B cell (primary cell): ENCODE data around the gene CFAP53.

Experiments
- EZH2 ChIP-seq: IDR thresholded peaks from 2 replicates; pipeline ENCODE4 v1.6.1; 2012; ENCODE audit warnings: borderline replicate concordance, low read depth, mild to moderate bottlenecking, moderate library complexity, low read length; ENCODE audit not compliant: insufficient read depth, poor library complexity, severe bottlenecking
- TF ChIP-seq, protein P1 (sequence below): fragments of 200-600 bp; IDR thresholded peaks from one replicate; pipeline ENCODE4 v1.8.0; 2022; ENCODE audit warnings: antibody characterized with exemption, mild to moderate bottlenecking

- TF ChIP-seq EZH2: no peak
- TF ChIP-seq, protein P1, sequence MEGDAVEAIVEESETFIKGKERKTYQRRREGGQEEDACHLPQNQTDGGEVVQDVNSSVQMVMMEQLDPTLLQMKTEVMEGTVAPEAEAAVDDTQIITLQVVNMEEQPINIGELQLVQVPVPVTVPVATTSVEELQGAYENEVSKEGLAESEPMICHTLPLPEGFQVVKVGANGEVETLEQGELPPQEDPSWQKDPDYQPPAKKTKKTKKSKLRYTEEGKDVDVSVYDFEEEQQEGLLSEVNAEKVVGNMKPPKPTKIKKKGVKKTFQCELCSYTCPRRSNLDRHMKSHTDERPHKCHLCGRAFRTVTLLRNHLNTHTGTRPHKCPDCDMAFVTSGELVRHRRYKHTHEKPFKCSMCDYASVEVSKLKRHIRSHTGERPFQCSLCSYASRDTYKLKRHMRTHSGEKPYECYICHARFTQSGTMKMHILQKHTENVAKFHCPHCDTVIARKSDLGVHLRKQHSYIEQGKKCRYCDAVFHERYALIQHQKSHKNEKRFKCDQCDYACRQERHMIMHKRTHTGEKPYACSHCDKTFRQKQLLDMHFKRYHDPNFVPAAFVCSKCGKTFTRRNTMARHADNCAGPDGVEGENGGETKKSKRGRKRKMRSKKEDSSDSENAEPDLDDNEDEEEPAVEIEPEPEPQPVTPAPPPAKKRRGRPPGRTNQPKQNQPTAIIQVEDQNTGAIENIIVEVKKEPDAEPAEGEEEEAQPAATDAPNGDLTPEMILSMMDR: no peak
These were observed 75.4 kb downstream of the CFAP53 start for GRCh38 chr18:50190926-50191325.
